Lung (tissue), 12 donors: ENCODE data around the gene ZFP92. TPM values are rescaled to one million over a fixed set of nuclear protein-coding genes. Genes with fewer than 3 reads are reported as not detected.

Experiments
- ATAC-seq: fragments of 200-7000 bp; cut with Tn5 transposase; one replicate; pipeline ENCODE4 v1.9.1; 2020; ENCODE audit warnings: moderate number of reproducible peaks; ENCODE audit not compliant: insufficient read depth, low FRiP score
- DNase-seq, 3 donors: peaks; one replicate each; pipeline ENCODE4 v3.0.0-alpha.2; 2013 to 2017
- H3K27ac ChIP-seq, 2 donors: one replicate each; pipeline ENCODE4 v1.5.1; 2013; ENCODE audit warnings: mild to moderate bottlenecking in 2 of 2, moderate library complexity in 2 of 2, control low read depth in 1 of 2, inconsistent platforms in 1 of 2, low read depth in 1 of 2, low read length in 1 of 2
- H3K27me3 ChIP-seq, 3 donors: one replicate each; pipeline ENCODE4 v1.5.1; 2013; ENCODE audit warnings: low read length in 2 of 3; ENCODE audit not compliant: control insufficient read depth in 3 of 3, insufficient read depth in 3 of 3
- H3K36me3 ChIP-seq, 4 donors: one replicate each; pipeline ENCODE4 v1.5.1; 2013; ENCODE audit warnings: low read length in 4 of 4, mild to moderate bottlenecking in 1 of 4, moderate library complexity in 1 of 4; ENCODE audit not compliant: control insufficient read depth in 4 of 4, insufficient read depth in 4 of 4
- H3K4me1 ChIP-seq, 5 donors: one replicate each; pipeline ENCODE4 v1.5.1; 2013; ENCODE audit warnings: low read length in 5 of 5, mild to moderate bottlenecking in 2 of 5, moderate library complexity in 1 of 5; ENCODE audit not compliant: control insufficient read depth in 5 of 5, insufficient read depth in 5 of 5
- H3K4me3 ChIP-seq: one replicate; pipeline ENCODE4 v1.5.1; 2013; ENCODE audit warnings: mild to moderate bottlenecking, control low read depth, moderate library complexity
- H3K9ac ChIP-seq, 2 donors: one replicate each; pipeline ENCODE4 v1.5.1; 2013; ENCODE audit warnings: low read length in 2 of 2, control low read depth in 1 of 2; ENCODE audit not compliant: insufficient read depth in 1 of 2
- H3K9me3 ChIP-seq, 4 donors: one replicate each; pipeline ENCODE4 v1.5.1; 2013; ENCODE audit warnings: low read length in 3 of 4, mild to moderate bottlenecking in 1 of 4, moderate library complexity in 1 of 4; ENCODE audit not compliant: control insufficient read depth in 4 of 4, insufficient read depth in 3 of 4
- CTCF ChIP-seq: IDR thresholded peaks from 2 replicates; pipeline ENCODE4 v1.5.1; 2012; ENCODE audit warnings: mild to moderate bottlenecking; ENCODE audit errors: control extremely low read depth, extremely low read depth
- WGBS, 2 donors: extraction: QIAGEN DNeasy Blood & Tissue Kit; methylation state at CpG; one replicate each; pipeline ENCODE4 v1.1.7; 2013; 5-methylcytosine and 5-hydroxymethylcytosine counted together
- polyA plus RNA-seq, 2 donors: library from polyadenylated mRNA; stranded (reverse); fragments of 200-250 nt; gene quantifications; one replicate each; pipeline ENCODE4 v1.2.1, GENCODE V29; 2013
- total RNA-seq, 2 donors: library from RNA; depleted of rRNA in 1 of 2; stranded (reverse); fragments of >200 nt in 1 of 2; gene quantifications; one replicate each; pipeline ENCODE4 v1.2.1, GENCODE V29; 2014 to 2021
- donor health status: control.
- donor health status: control.
- donor health status: Bipolar disorder and iron deficiency.
- donor health status: healthy.
- donor health status: DM: yes; HTN: yes; CAD: no.

Gene ZFP92
- total and polyA plus RNA-seq, 4 donors = 0.69 to 3.6 (median 1.5) TPM

GRCh38 chrX:153442463-153442862 lies 31.2 kb downstream of the ZFP92 start:
- no peak for ATAC-seq
- H3K4me3 ChIP-seq = no peak overlapping the region

GRCh38 chrX:153443476-153444332 lies 32.4 kb downstream of the ZFP92 start:
- peaks cover 0 to 5% (median 0%) of the 10 kb centered on the region in 3 donors for H3K27me3 ChIP-seq
- ATAC-seq = no peak
- no peak overlapping the region for H3K4me3 ChIP-seq
- H3K4me1 ChIP-seq = no peaks in the 10 kb centered on the region
- no peak overlapping the region for H3K27ac ChIP-seq
- H3K9me3 ChIP-seq = peaks cover 0 to 13% (median 0%) of the 10 kb centered on the region in 4 donors
- no peak for DNase-seq
- no peak overlapping the region for H3K9ac ChIP-seq
- H3K36me3 ChIP-seq = no peaks in the 10 kb centered on the region
- WGBS, 2 donors = 84 to 87% methylated on average over 22 to 25 of the region's 25 CpGs
- no peak for TF ChIP-seq CTCF

More at GRCh38 chrX:153442463-153442862, 31.2 kb downstream of the ZFP92 start:
- Histone ChIP-seq H3K9ac (no peak overlapping the region), H3K27me3 (peaks cover 0 to 5% (median 0%) of the 10 kb centered on the region in 3 donors), H3K4me1 (no peaks in the 10 kb centered on the region), H3K36me3 (no peaks in the 10 kb centered on the region), H3K27ac (no peak overlapping the region), H3K9me3 (peaks cover 0 to 13% (median 0%) of the 10 kb centered on the region in 4 donors)
- WGBS, 2 donors = 75 to 89% methylated on average over 4 to 5 of the region's 5 CpGs
- TF ChIP-seq CTCF = no peak
- no peak for DNase-seq

- Histone ChIP-seq H3K9ac (no peak overlapping the region), H3K36me3 (no peaks in the 10 kb centered on the region), H3K27me3 (peaks cover 0 to 5% (median 0%) of the 10 kb centered on the region in 3 donors), H3K9me3 (peaks cover 0 to 11% (median 0%) of the 10 kb centered on the region in 4 donors), H3K4me1 (no peaks in the 10 kb centered on the region), H3K4me3 (no peak overlapping the region), H3K27ac (no peak overlapping the region)
- no peak for ATAC-seq
- no peak for TF ChIP-seq CTCF
- WGBS, 2 donors = 91 to 95% methylated on average over 37 of the region's 37 CpGs
- no peak for DNase-seq
Observed at GRCh38 chrX:153444333-153445011, 33.2 kb downstream of the ZFP92 start.
